GM12878 (cell line): ENCODE results near the gene NFS1. TPM values are rescaled to one million over a fixed set of nuclear protein-coding genes. Genes with fewer than 3 reads are reported as not detected.

ENCODE experiments used
- DPF2 ChIP-seq: fragments of 450-650 bp; IDR thresholded peaks from 2 replicates; pipeline ENCODE4 v1.6.1; 2017; ENCODE audit warnings: mild to moderate bottlenecking
- MYB ChIP-seq: fragments of 150-350 bp; IDR thresholded peaks from 2 replicates; pipeline ENCODE4 v1.6.1; 2014; ENCODE audit warnings: mild to moderate bottlenecking, low read depth, low read length, borderline replicate concordance
- NFIC ChIP-seq: IDR thresholded peaks from 2 replicates; pipeline ENCODE4 v1.6.1; 2012; ENCODE audit warnings: low read depth, mild to moderate bottlenecking, inconsistent platforms, low read length, moderate library complexity
- NFXL1 ChIP-seq: fragments of 450-650 bp; IDR thresholded peaks from 2 replicates; pipeline ENCODE4 v1.6.1; 2017; ENCODE audit warnings: antibody characterized with exemption, mild to moderate bottlenecking, borderline replicate concordance
- POU2F2 ChIP-seq: IDR thresholded peaks from 3 replicates; pipeline ENCODE4 v1.6.1; 2011; ENCODE audit warnings: low read depth, mild to moderate bottlenecking, low read length, borderline replicate concordance
- RB1 ChIP-seq: fragments of 450-650 bp; formaldehyde crosslinking; IDR thresholded peaks from 2 replicates; pipeline ENCODE4 v1.6.1; 2017; ENCODE audit warnings: mild to moderate bottlenecking, borderline replicate concordance
- SIX5 ChIP-seq: IDR thresholded peaks from 2 replicates; pipeline ENCODE4 v1.6.1; 2011; ENCODE audit warnings: mild to moderate bottlenecking, low read depth, low read length, moderate library complexity; ENCODE audit not compliant: severe bottlenecking
- YY1 ChIP-seq: IDR thresholded peaks from 2 replicates; pipeline ENCODE4 v1.6.1; 2011; ENCODE audit warnings: low read depth, mild to moderate bottlenecking, low read length
- ZNF207 ChIP-seq: fragments of 450-650 bp; IDR thresholded peaks from 2 replicates; pipeline ENCODE4 v1.6.1; 2014; ENCODE audit warnings: antibody characterized with exemption, mild to moderate bottlenecking, borderline replicate concordance
- ZSCAN29 ChIP-seq: fragments of 450-650 bp; IDR thresholded peaks from 2 replicates; pipeline ENCODE4 v1.6.1; 2017; ENCODE audit warnings: mild to moderate bottlenecking, moderate library complexity
- polyA plus RNA-seq, 11 experiments: library from polyadenylated mRNA; depleted of rRNA in 4 of 11; unstranded in 6 of 11; stranded (reverse) in 5 of 11; fragments of >200 nt; fragmentation: Nextera tagmentation in 4 of 11; fragmentation: Illumina TruSeq in 1 of 11; extraction: Ambion mirVana in 4 of 11; extraction: Trizol in 1 of 11; gene quantifications; 1 replicate in 1 of 11; 2 replicates in 10 of 11; pipeline versions ENCODE4 v1.2.1 to v1.2.3, GENCODE V29; 2011 to 2016; ENCODE audit warnings: inconsistent platforms in 2 of 11, missing spikeins in 2 of 11, low read depth in 1 of 11
- total RNA-seq, 4 experiments: library from RNA; depleted of rRNA in 3 of 4; stranded (reverse); fragments of >200 nt in 3 of 4; fragmentation: Illumina TruSeq in 1 of 4; extraction: Trizol in 1 of 4; gene quantifications; 2 replicates each; pipeline versions ENCODE4 v1.2.1 to v1.2.3, GENCODE V29; 2013 to 2021
- TF ChIP-seq, protein P1 (sequence below): fragments of 450-650 bp; IDR thresholded peaks from 2 replicates; pipeline ENCODE4 v1.6.1; 2017; ENCODE audit warnings: antibody characterized with exemption, mild to moderate bottlenecking, moderate library complexity
- TF ChIP-seq, protein P2 (sequence below): fragments of 450-650 bp; IDR thresholded peaks from 2 replicates; pipeline ENCODE4 v1.6.1; 2017; ENCODE audit warnings: mild to moderate bottlenecking
- TF ChIP-seq, protein P3 (sequence below): IDR thresholded peaks from 2 replicates; pipeline ENCODE4 v1.6.1; 2011; ENCODE audit warnings: borderline replicate concordance, low read depth, mild to moderate bottlenecking, moderate library complexity, mixed read lengths, low read length; ENCODE audit not compliant: insufficient read depth; ENCODE audit errors: extremely low read length
- TF ChIP-seq, protein P4 (sequence below): fragments of 150-350 bp; IDR thresholded peaks from 2 replicates; pipeline ENCODE4 v1.6.1; 2016; ENCODE audit warnings: low read depth, low read length
- TF ChIP-seq, protein P5 (sequence below): fragments of 450-650 bp; IDR thresholded peaks from 2 replicates; pipeline ENCODE4 v1.6.1; 2017; ENCODE audit warnings: mild to moderate bottlenecking, moderate library complexity

NFS1 gene
- total and polyA plus RNA-seq, 10 of the 15 experiments (the other 5 are each of a cell fraction or from before 2014, with no cell fraction given), result 9.2 to 74.1 (median 38.6) TPM

DNA sequence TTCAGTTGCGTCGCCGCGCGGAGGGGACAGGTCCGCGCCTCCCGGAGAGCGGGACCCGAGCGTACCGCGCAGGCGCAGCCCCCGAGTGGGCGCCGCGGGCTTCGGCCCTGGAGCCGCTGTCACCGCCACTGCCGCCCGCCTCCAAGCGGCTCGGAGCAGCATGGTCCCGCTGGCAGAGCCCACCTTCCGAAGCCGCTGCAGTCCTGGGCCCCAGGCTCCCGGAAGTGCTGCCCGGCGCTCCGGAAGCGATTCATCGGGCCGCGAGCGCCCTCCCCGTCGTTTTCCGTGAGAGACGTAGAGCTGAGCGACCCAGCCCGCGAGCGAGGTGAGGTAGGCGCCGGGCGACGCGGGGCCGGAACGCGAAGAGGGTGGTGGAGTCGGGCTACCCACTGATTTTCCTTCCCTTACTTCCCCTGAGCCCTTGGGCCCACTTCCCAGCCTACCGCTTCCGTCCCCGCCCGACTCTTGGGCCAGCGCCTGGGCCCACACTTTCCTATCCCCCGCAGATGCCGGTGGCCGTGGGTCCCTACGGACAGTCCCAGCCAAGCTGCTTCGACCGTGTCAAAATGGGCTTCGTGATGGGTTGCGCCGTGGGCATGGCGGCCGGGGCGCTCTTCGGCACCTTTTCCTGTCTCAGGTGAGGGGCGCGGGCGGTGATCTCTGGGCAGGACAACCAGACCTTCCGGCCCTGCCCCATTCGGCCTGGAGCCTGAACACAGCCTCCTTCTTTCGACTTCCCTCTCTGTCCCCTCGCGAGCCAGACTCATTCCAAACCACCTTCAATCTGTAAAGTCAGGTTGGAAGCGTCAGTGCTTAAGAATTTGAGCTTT is at the start of gene NFS1, which contains the start of gene ROMO1 (continued):
- TF ChIP-seq, protein P1, sequence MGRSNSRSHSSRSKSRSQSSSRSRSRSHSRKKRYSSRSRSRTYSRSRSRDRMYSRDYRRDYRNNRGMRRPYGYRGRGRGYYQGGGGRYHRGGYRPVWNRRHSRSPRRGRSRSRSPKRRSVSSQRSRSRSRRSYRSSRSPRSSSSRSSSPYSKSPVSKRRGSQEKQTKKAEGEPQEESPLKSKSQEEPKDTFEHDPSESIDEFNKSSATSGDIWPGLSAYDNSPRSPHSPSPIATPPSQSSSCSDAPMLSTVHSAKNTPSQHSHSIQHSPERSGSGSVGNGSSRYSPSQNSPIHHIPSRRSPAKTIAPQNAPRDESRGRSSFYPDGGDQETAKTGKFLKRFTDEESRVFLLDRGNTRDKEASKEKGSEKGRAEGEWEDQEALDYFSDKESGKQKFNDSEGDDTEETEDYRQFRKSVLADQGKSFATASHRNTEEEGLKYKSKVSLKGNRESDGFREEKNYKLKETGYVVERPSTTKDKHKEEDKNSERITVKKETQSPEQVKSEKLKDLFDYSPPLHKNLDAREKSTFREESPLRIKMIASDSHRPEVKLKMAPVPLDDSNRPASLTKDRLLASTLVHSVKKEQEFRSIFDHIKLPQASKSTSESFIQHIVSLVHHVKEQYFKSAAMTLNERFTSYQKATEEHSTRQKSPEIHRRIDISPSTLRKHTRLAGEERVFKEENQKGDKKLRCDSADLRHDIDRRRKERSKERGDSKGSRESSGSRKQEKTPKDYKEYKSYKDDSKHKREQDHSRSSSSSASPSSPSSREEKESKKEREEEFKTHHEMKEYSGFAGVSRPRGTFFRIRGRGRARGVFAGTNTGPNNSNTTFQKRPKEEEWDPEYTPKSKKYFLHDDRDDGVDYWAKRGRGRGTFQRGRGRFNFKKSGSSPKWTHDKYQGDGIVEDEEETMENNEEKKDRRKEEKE, result no peak
- TF ChIP-seq, protein P2, sequence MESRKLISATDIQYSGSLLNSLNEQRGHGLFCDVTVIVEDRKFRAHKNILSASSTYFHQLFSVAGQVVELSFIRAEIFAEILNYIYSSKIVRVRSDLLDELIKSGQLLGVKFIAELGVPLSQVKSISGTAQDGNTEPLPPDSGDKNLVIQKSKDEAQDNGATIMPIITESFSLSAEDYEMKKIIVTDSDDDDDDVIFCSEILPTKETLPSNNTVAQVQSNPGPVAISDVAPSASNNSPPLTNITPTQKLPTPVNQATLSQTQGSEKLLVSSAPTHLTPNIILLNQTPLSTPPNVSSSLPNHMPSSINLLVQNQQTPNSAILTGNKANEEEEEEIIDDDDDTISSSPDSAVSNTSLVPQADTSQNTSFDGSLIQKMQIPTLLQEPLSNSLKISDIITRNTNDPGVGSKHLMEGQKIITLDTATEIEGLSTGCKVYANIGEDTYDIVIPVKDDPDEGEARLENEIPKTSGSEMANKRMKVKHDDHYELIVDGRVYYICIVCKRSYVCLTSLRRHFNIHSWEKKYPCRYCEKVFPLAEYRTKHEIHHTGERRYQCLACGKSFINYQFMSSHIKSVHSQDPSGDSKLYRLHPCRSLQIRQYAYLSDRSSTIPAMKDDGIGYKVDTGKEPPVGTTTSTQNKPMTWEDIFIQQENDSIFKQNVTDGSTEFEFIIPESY, result no peak
- TF ChIP-seq, protein P3, sequence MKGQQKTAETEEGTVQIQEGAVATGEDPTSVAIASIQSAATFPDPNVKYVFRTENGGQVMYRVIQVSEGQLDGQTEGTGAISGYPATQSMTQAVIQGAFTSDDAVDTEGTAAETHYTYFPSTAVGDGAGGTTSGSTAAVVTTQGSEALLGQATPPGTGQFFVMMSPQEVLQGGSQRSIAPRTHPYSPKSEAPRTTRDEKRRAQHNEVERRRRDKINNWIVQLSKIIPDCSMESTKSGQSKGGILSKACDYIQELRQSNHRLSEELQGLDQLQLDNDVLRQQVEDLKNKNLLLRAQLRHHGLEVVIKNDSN, result no peak
- peak; percentile 46 for TF ChIP-seq DPF2
- TF ChIP-seq ZSCAN29, result no peak
- TF ChIP-seq POU2F2, result peak; percentile 70; the same call in 2 of the 3 replicates
- TF ChIP-seq YY1, result peak; percentile 62; the same call in 1 of the 2 replicates
- TF ChIP-seq NFXL1, result no peak
- no peak for TF ChIP-seq RB1
- TF ChIP-seq, protein P4, sequence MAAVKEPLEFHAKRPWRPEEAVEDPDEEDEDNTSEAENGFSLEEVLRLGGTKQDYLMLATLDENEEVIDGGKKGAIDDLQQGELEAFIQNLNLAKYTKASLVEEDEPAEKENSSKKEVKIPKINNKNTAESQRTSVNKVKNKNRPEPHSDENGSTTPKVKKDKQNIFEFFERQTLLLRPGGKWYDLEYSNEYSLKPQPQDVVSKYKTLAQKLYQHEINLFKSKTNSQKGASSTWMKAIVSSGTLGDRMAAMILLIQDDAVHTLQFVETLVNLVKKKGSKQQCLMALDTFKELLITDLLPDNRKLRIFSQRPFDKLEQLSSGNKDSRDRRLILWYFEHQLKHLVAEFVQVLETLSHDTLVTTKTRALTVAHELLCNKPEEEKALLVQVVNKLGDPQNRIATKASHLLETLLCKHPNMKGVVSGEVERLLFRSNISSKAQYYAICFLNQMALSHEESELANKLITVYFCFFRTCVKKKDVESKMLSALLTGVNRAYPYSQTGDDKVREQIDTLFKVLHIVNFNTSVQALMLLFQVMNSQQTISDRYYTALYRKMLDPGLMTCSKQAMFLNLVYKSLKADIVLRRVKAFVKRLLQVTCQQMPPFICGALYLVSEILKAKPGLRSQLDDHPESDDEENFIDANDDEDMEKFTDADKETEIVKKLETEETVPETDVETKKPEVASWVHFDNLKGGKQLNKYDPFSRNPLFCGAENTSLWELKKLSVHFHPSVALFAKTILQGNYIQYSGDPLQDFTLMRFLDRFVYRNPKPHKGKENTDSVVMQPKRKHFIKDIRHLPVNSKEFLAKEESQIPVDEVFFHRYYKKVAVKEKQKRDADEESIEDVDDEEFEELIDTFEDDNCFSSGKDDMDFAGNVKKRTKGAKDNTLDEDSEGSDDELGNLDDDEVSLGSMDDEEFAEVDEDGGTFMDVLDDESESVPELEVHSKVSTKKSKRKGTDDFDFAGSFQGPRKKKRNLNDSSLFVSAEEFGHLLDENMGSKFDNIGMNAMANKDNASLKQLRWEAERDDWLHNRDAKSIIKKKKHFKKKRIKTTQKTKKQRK, result no peak
- TF ChIP-seq ZNF207, result no peak
- TF ChIP-seq SIX5, result peak; percentile 53
- no peak for TF ChIP-seq MYB
- TF ChIP-seq NFIC, result peak; percentile 22; the same call in 1 of the 2 replicates
- TF ChIP-seq, protein P5, sequence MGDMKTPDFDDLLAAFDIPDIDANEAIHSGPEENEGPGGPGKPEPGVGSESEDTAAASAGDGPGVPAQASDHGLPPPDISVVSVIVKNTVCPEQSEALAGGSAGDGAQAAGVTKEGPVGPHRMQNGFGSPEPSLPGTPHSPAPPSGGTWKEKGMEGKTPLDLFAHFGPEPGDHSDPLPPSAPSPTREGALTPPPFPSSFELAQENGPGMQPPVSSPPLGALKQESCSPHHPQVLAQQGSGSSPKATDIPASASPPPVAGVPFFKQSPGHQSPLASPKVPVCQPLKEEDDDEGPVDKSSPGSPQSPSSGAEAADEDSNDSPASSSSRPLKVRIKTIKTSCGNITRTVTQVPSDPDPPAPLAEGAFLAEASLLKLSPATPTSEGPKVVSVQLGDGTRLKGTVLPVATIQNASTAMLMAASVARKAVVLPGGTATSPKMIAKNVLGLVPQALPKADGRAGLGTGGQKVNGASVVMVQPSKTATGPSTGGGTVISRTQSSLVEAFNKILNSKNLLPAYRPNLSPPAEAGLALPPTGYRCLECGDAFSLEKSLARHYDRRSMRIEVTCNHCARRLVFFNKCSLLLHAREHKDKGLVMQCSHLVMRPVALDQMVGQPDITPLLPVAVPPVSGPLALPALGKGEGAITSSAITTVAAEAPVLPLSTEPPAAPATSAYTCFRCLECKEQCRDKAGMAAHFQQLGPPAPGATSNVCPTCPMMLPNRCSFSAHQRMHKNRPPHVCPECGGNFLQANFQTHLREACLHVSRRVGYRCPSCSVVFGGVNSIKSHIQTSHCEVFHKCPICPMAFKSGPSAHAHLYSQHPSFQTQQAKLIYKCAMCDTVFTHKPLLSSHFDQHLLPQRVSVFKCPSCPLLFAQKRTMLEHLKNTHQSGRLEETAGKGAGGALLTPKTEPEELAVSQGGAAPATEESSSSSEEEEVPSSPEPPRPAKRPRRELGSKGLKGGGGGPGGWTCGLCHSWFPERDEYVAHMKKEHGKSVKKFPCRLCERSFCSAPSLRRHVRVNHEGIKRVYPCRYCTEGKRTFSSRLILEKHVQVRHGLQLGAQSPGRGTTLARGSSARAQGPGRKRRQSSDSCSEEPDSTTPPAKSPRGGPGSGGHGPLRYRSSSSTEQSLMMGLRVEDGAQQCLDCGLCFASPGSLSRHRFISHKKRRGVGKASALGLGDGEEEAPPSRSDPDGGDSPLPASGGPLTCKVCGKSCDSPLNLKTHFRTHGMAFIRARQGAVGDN, result peak; percentile 69
